DND-41 (cell line): Measurements from ENCODE around the gene PDZRN3.

Source experiments
- EZH2 ChIP-seq: IDR thresholded peaks from 3 replicates; pipeline ENCODE4 v1.6.1; 2012; ENCODE audit warnings: borderline replicate concordance, low read depth, mild to moderate bottlenecking, moderate library complexity, low read length, inconsistent platforms; ENCODE audit not compliant: severe bottlenecking
- TF ChIP-seq, protein P1 (sequence below): IDR thresholded peaks from 2 replicates; pipeline ENCODE4 v1.5.1; 2012; ENCODE audit warnings: borderline replicate concordance, low read length, moderate library complexity, mild to moderate bottlenecking; ENCODE audit not compliant: poor library complexity, severe bottlenecking; ENCODE audit errors: extremely low read depth

DNA sequence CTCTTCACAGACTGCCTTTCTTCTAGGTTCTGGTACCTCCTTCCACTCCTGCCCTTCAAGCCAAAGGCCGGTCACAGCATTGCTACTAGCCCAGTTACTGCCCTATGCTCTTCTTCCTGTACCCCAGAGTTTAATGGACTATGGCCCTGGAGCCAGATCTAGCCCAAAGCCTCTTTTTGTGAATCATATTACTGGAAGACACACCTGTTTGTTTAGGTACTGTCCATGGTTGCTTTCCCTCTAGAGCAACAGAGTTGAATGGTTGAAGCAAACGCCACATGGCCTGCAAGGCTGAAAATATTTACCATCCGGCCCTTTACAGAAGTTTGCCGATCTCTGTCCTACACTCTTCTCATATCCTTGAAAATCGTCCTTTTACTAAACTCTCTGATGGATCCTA, 47.0 kb downstream of the PDZRN3 start:
- TF ChIP-seq, protein P1, sequence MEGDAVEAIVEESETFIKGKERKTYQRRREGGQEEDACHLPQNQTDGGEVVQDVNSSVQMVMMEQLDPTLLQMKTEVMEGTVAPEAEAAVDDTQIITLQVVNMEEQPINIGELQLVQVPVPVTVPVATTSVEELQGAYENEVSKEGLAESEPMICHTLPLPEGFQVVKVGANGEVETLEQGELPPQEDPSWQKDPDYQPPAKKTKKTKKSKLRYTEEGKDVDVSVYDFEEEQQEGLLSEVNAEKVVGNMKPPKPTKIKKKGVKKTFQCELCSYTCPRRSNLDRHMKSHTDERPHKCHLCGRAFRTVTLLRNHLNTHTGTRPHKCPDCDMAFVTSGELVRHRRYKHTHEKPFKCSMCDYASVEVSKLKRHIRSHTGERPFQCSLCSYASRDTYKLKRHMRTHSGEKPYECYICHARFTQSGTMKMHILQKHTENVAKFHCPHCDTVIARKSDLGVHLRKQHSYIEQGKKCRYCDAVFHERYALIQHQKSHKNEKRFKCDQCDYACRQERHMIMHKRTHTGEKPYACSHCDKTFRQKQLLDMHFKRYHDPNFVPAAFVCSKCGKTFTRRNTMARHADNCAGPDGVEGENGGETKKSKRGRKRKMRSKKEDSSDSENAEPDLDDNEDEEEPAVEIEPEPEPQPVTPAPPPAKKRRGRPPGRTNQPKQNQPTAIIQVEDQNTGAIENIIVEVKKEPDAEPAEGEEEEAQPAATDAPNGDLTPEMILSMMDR = no peak
- no peak for TF ChIP-seq EZH2
